ENCODE measurements around the gene PSD4.

PSD4 gene

GRCh38 chr2:113167115-113167932 lies 6.4 kb upstream of the PSD4 start:
- no peak for DNase-seq (ENCODE audit: extremely low read depth in 1 of 2, low read depth in 1 of 2)

GRCh38 chr2:113167962-113168340 lies 5.8 kb upstream of the PSD4 start:
- DNase-seq (ENCODE audit: extremely low read depth in 1 of 2, low read depth in 1 of 2): no peak

GRCh38 chr2:113169002-113169530 lies 4.7 kb upstream of the PSD4 start:
- DNase-seq (ENCODE audit: extremely low read depth in 1 of 2, low read depth in 1 of 2): no peak

GRCh38 chr2:113169586-113169985 lies 4.2 kb upstream of the PSD4 start:
- no peak for DNase-seq (ENCODE audit: extremely low read depth in 1 of 2, low read depth in 1 of 2)

- no peak for DNase-seq (ENCODE audit: extremely low read depth in 1 of 2, low read depth in 1 of 2)
These were observed 2.3 kb upstream of the PSD4 start for GRCh38 chr2:113171334-113172075.

DNA sequence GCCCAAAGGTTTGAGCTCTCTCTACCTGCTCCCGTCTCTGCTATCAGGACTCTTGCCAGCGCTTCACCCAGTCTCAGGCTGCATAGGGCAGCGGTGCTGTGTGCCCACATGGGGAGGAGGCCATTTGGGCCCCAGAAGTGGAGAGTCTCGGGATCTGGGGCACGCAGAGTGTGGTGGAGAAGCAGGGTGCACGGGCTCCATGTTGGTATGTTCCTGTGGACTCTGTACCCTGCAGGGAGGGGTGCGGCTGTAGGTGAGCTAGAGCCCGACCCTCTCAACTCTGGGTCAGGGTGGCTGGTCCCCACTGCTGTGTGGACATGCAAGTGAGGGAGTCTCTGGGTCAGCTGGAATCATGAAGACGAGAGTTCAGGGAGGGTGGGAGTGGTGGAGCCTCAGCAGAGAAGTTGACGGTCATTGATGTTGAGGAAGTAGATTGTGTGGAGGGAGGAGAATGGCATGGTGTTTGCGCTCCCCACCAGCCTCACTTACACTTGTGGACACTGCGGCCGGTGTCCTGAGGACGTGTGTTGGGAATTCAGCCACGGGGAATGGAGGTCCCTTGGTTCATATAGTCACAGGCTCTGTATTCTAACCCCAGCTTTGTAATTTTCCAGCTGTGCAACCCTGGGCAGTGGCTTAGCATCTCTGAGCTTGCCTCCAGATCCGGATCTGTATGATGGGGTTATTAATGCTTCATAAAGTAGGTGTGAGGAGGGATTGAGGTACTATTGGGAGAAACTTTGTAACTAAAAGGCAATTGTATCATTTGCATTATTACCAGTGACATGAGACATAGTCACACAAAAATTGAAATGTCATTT lies 840 bp upstream of the PSD4 start:
- no peak for DNase-seq (ENCODE audit: extremely low read depth in 1 of 2, low read depth in 1 of 2)

- no peak for DNase-seq (ENCODE audit: extremely low read depth in 1 of 2, low read depth in 1 of 2)
These were observed 592 bp downstream of the PSD4 start for GRCh38 chr2:113174376-113174750.

GRCh38 chr2:113175042-113175628 lies 1.4 kb downstream of the PSD4 start:
- peak; percentile 55 to 62 for DNase-seq (ENCODE audit: extremely low read depth in 1 of 2, low read depth in 1 of 2)

GRCh38 chr2:113175736-113176695 lies 2.2 kb downstream of the PSD4 start:
- DNase-seq (ENCODE audit: extremely low read depth in 1 of 2, low read depth in 1 of 2): peak in 1 of 2 donors; percentile 39

GRCh38 chr2:113176696-113177355 lies 3.1 kb downstream of the PSD4 start:
- DNase-seq (ENCODE audit: extremely low read depth in 1 of 2, low read depth in 1 of 2): no peak

- DNase-seq (ENCODE audit: extremely low read depth in 1 of 2, low read depth in 1 of 2): no peak
These were observed 4.4 kb downstream of the PSD4 start for GRCh38 chr2:113178069-113178746.

- peak; percentile 39 to 61 for DNase-seq (ENCODE audit: extremely low read depth in 1 of 2, low read depth in 1 of 2)
These were observed 5.1 kb downstream of the PSD4 start for GRCh38 chr2:113178891-113179290.

GRCh38 chr2:113179446-113180045 lies 5.8 kb downstream of the PSD4 start:
- DNase-seq (ENCODE audit: extremely low read depth in 1 of 2, low read depth in 1 of 2): no peak

GRCh38 chr2:113180131-113180946 lies 6.6 kb downstream of the PSD4 start:
- no peak for DNase-seq (ENCODE audit: extremely low read depth in 1 of 2, low read depth in 1 of 2)

GRCh38 chr2:113181258-113182051 lies 7.7 kb downstream of the PSD4 start:
- no peak for DNase-seq (ENCODE audit: extremely low read depth in 1 of 2, low read depth in 1 of 2)

DNA sequence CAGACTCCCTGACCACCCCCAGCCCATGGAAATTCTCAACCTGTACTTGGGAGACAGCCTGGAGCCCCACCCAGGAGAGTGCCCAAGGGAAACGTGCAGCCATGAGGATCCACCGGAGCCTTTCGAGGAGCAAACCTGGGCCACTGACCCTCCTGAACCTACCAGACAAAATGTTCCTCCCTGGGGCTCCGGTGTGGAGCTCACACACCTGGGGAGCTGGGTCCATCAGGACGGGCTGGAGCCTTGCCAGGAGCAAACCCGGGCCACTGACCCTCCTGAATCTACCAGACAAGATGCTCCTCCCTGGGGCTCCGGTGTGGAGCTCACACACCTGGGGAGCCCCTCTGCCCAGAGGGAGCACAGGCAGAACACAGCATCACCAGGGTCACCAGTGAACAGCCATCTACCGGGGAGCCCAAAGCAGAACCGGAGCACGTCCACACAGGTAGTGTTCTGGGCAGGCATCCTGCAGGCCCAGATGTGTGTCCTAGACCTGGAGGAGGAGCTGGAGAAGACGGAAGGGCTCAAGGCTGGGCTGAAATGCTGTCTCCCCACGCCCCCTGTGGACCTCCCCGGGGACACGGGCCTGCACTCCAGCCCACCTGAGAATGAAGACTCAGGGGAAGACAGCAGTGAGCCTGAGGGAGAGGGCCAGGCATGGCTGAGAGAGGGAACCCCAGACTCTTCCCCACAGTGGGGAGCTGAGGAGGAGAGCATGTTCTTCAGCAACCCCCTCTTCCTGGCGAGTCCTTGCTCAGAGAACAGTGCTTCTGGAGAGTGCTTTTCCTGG lies 8.9 kb downstream of the PSD4 start:
- no peak for DNase-seq (ENCODE audit: extremely low read depth in 1 of 2, low read depth in 1 of 2)

Measured in stimulated activated CD8-positive, alpha-beta memory T cell treated with anti-CD3 and anti-CD28 coated beads, Interleukin-7, amount 100 ng/mL, for 48 hours (primary cell).